ENCODE data around the gene NKX1-1.

- no peak for TF ChIP-seq CTCF (optimal IDR thresholded peaks at IDR 0.05 in 1 of 3, IDR thresholded peaks at IDR 0.05 in 1 of 3, conservative IDR thresholded peaks at IDR 0.05 in 1 of 3; ENCODE audit: extremely low read depth in 1 of 3, insufficient read depth in 2 of 3, low read length in 3 of 3)
- no peak for TF ChIP-seq EZH2 (IDR thresholded peaks at IDR 0.05; ENCODE audit: low read length)
Observed at GRCh38 chr4:1368421-1369090, 37.7 kb downstream of the NKX1-1 start.
